Ectodermal cell (in vitro differentiated cells): ENCODE data around the gene NCAPD3.

Experiments
- H3K27ac ChIP-seq: 2 replicates; pipeline ENCODE4 v1.7.0; 2013; ENCODE audit warnings: mild to moderate bottlenecking, low read depth, low read length; ENCODE audit not compliant: insufficient read depth, poor library complexity, severe bottlenecking
- H3K27me3 ChIP-seq: 2 replicates; pipeline ENCODE4 v1.7.0; 2013; ENCODE audit warnings: mild to moderate bottlenecking, low read length; ENCODE audit not compliant: insufficient read depth, control insufficient read depth, poor library complexity, severe bottlenecking
- H3K36me3 ChIP-seq: one replicate; pipeline ENCODE4 v1.7.0; 2013; ENCODE audit warnings: low read length; ENCODE audit not compliant: control insufficient read depth, insufficient read depth
- H3K4me1 ChIP-seq: one replicate; pipeline ENCODE4 v1.7.0; 2013; ENCODE audit warnings: low read length; ENCODE audit not compliant: control insufficient read depth, insufficient read depth
- H3K4me3 ChIP-seq: 2 replicates; pipeline ENCODE4 v1.7.0; 2013; ENCODE audit warnings: low read depth, low read length, control low read depth; ENCODE audit not compliant: insufficient read depth
- H3K9me3 ChIP-seq: 2 replicates; pipeline ENCODE4 v1.7.0; 2013; ENCODE audit warnings: mild to moderate bottlenecking, low read length, moderate library complexity; ENCODE audit not compliant: control insufficient read depth
- WGBS, 2 experiments: methylation state at CpG; one replicate each; pipeline ENCODE4 v1.1.7; 2013; ENCODE audit warnings: missing lambda C conversion rate in 2 of 2; 5-methylcytosine and 5-hydroxymethylcytosine counted together

NCAPD3 gene

DNA sequence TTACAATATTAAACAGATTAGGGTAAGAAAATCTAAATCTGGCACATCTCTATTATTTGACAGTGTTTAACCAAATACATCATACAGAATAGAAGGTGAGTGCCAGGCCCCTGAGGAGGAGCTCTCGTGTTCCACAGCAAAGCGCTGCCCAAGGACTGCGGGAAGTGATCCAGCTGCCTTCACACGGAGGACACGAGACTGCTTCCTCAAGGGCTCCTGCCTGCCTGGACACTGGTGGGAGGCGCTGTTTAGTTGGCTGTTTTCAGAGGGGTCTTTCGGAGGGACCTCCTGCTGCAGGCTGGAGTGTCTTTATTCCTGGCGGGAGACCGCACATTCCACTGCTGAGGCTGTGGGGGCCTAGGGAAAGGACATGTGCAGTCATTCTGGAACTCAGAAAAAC is 71.1 kb downstream of the NCAPD3 start:
- H3K4me3 ChIP-seq: no peak overlapping the region
- H3K27ac ChIP-seq: no peak overlapping the region
- 93 to 97% methylated on average over 9 of the region's 9 CpGs for WGBS, 2 experiments
- H3K27me3 ChIP-seq: no peaks in the 10 kb centered on the region
- peaks cover 54% of the 10 kb centered on the region for H3K36me3 ChIP-seq
- no peaks in the 10 kb centered on the region for H3K4me1 ChIP-seq
- H3K9me3 ChIP-seq: no peaks in the 10 kb centered on the region

DNA sequence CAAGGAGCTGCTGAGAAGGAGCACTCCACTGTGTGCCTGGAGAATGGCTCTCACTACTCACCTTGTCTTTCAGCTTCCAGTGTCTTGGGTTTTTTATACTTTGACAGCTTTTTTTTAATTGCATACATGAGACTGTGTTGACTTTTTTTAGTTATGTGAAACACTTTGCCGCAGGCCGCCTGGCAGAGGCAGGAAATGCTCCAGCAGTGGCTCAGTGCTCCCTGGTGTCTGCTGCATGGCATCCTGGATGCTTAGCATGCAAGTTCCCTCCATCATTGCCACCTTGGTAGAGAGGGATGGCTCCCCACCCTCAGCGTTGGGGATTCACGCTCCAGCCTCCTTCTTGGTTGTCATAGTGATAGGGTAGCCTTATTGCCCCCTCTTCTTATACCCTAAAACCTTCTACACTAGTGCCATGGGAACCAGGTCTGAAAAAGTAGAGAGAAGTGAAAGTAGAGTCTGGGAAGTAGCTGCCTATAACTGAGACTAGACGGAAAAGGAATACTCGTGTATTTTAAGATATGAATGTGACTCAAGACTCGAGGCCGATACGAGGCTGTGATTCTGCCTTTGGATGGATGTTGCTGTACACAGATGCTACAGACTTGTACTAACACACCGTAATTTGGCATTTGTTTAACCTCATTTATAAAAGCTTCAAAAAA is 72.6 kb downstream of the NCAPD3 start:
- Histone ChIP-seq H3K27ac (no peak overlapping the region), H3K9me3 (no peaks in the 10 kb centered on the region), H3K4me1 (no peaks in the 10 kb centered on the region), H3K36me3 (peaks cover 47% of the 10 kb centered on the region), H3K4me3 (no peak overlapping the region), H3K27me3 (no peaks in the 10 kb centered on the region)
- WGBS, 2 experiments: 96 to 97% methylated on average over 9 to 10 of the region's 10 CpGs

DNA sequence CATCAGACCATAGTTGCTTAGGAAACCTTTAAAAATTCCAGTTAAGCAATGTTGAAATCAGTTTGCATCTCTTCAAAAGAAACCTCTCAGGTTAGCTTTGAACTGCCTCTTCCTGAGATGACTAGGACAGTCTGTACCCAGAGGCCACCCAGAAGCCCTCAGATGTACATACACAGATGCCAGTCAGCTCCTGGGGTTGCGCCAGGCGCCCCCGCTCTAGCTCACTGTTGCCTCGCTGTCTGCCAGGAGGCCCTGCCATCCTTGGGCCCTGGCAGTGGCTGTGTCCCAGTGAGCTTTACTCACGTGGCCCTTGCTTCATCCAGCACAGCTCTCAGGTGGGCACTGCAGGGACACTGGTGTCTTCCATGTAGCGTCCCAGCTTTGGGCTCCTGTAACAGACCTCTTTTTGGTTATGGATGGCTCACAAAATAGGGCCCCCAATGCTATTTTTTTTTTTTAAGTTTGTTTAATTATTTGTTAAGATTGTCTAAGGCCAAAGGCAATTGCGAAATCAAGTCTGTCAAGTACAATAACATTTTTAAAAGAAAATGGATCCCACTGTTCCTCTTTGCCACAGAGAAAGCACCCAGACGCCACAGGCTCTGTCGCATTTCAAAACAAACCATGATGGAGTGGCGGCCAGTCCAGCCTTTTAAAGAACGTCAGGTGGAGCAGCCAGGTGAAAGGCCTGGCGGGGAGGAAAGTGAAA is 73.4 kb downstream of the NCAPD3 start:
- WGBS, 2 experiments: 96% methylated on average over 12 of the region's 12 CpGs
- Histone ChIP-seq H3K27me3 (no peaks in the 10 kb centered on the region), H3K9me3 (no peaks in the 10 kb centered on the region), H3K4me1 (no peaks in the 10 kb centered on the region), H3K36me3 (peaks cover 48% of the 10 kb centered on the region), H3K4me3 (no peak overlapping the region), H3K27ac (no peak overlapping the region)

DNA sequence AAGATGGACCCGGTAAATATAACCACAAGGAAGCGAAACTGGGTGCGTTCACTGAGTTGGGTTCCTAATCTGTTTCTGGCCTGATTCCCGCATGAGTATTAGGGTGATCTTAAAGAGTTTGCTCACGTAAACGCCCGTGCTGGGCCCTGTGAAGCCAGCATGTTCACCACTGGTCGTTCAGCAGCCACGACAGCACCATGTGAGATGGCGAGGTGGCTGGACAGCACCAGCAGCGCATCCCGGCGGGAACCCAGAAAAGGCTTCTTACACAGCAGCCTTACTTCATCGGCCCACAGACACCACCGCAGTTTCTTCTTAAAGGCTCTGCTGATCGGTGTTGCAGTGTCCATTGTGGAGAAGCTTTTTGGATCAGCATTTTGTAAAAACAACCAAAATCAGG is 74.4 kb downstream of the NCAPD3 start:
- Histone ChIP-seq H3K4me1 (no peaks in the 10 kb centered on the region), H3K27me3 (no peaks in the 10 kb centered on the region), H3K9me3 (no peaks in the 10 kb centered on the region), H3K4me3 (no peak overlapping the region), H3K27ac (no peak overlapping the region), H3K36me3 (peaks cover 57% of the 10 kb centered on the region)
- 96% methylated on average over 16 of the region's 16 CpGs for WGBS, 2 experiments

DNA sequence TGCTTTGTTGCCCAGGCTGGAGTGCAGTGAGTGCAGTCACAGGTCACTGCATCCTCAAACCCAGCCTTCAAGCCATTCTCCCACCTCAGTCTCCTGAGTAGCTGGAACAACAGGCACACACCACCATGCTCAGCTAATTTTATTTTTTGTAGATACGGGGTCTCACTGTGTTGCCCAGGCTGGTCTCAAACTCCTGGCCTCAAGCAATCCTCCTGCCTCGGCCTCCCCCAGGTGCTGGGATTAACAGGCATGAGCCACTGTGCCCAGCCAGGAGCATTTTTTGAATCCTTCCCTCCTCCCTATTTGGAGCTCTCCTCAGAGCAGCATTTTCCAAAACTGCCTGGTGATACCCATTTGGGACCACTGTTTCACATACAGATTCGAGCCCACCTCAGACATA is 77.2 kb downstream of the NCAPD3 start:
- WGBS, 2 experiments: 93 to 94% methylated on average over 3 of the region's 3 CpGs
- no peak overlapping the region for H3K27ac ChIP-seq
- H3K4me3 ChIP-seq: no peak overlapping the region
- peaks cover 72% of the 10 kb centered on the region for H3K36me3 ChIP-seq
- H3K27me3 ChIP-seq: no peaks in the 10 kb centered on the region
- H3K9me3 ChIP-seq: no peaks in the 10 kb centered on the region
- H3K4me1 ChIP-seq: no peaks in the 10 kb centered on the region

DNA sequence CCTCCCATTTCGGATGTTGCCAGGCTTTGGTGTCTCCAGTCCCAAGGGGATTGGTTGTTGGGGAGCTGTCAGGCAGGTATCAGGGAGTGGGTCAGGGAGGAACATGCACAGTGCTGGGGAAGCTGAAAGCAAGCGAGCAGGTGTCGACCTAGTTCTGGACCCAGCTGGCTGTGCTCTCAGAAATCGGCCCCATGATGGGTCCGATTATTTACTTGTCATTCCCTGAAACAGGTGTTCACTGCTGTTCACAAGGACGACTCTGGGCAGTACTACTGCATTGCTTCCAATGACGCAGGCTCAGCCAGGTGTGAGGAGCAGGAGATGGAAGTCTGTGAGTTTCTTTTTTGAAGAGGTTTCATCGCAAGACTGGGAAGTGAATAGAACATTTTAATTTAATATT is 78.1 kb downstream of the NCAPD3 start:
- WGBS, 2 experiments: 95 to 98% methylated on average over 7 to 8 of the region's 8 CpGs
- no peaks in the 10 kb centered on the region for H3K9me3 ChIP-seq
- H3K27ac ChIP-seq: no peak overlapping the region
- H3K4me1 ChIP-seq: no peaks in the 10 kb centered on the region
- no peak overlapping the region for H3K4me3 ChIP-seq
- no peaks in the 10 kb centered on the region for H3K27me3 ChIP-seq
- H3K36me3 ChIP-seq: peaks cover 71% of the 10 kb centered on the region

DNA sequence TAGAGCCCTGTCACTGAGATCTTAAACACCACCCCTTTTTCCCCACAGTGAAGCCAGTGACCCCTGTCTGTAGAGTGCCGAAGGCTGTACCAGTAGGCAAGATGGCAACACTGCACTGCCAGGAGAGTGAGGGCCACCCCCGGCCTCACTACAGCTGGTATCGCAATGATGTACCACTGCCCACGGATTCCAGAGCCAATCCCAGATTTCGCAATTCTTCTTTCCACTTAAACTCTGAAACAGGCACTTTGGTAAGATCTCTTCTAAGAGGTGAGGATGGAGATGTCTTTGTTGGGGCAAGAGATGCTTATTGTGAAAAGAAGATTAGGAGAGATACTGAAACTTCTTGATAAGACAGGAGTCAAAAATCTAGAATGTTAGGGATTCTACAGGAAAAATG is 79.0 kb downstream of the NCAPD3 start:
- WGBS, 2 experiments: 97% methylated on average over 5 of the region's 5 CpGs
- Histone ChIP-seq H3K27me3 (no peaks in the 10 kb centered on the region), H3K4me3 (no peak overlapping the region), H3K27ac (no peak overlapping the region), H3K4me1 (no peaks in the 10 kb centered on the region), H3K36me3 (peaks cover 67% of the 10 kb centered on the region), H3K9me3 (no peaks in the 10 kb centered on the region)

DNA sequence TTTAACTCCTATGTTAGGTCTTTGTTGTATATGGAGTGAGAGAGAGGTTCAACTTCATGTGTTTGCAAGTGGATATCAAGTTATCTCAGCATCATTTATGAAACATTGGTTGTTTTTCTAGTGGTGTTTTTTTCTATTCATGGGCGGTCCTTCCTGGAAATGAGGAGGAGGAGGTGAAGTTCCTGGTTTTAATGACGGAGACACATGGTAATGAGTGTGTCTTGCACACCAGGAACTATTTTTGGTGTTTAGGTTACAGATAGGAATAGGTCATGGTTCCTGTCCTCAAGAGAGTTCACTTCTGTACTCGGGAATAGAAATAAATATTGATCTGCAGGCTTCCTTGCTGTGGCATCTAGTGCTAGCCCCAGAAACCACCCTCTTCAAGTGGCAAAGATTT is 80.0 kb downstream of the NCAPD3 start:
- Histone ChIP-seq H3K27ac (no peak overlapping the region), H3K4me1 (no peaks in the 10 kb centered on the region), H3K4me3 (no peak overlapping the region), H3K36me3 (peaks cover 58% of the 10 kb centered on the region), H3K9me3 (no peaks in the 10 kb centered on the region), H3K27me3 (no peaks in the 10 kb centered on the region)
- WGBS, 2 experiments: 93 to 96% methylated on average over 3 of the region's 3 CpGs

DNA sequence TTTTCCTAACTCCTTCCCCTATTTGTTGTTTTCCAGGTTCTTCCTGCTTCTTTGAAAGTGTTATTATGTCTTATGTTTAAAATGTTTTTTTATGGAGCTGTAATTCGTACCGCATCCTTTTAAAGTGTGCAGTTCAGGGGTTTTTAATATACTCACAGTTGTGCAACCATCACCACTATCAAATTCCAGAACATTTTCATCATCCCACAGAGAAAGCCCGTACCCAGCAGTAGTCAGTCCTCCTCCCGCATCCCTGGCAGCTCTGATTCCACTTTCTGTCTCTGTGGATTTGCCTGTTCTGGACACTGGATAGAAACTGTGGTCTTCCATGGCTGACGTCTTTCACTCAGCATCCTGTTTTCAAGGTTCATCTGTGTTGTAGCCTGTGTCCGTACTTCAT is 81.2 kb downstream of the NCAPD3 start:
- H3K27me3 ChIP-seq: no peaks in the 10 kb centered on the region
- WGBS, 2 experiments: 93 to 94% methylated on average over 6 of the region's 6 CpGs
- H3K4me1 ChIP-seq: no peaks in the 10 kb centered on the region
- H3K27ac ChIP-seq: no peak overlapping the region
- no peak overlapping the region for H3K4me3 ChIP-seq
- peaks cover 54% of the 10 kb centered on the region for H3K36me3 ChIP-seq
- H3K9me3 ChIP-seq: no peaks in the 10 kb centered on the region

DNA sequence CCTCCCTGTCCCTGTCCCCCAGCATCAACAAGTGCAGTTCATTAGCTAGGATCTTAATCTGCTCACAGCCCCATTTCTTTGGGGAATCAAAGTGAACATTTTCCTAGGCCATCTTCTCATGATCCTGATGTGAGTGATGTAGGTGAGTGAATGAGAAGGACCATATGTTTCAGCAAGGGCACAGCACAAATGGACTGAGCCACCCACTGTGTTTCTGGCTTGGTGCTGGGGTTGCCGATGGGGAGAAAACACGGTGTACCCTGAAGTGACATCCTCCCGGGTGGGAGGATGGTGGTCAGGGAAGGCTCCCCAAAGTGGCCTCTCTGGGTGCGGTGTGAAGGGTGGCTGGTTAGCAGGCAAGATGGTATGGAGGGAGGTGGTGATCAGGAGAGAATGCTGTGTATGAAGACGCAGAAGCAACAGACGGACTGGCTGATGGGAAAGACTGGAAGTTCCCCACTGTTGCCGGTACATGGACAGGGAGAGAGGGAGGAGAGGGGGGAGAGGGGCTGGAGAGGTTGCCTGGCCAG is 82.7 kb downstream of the NCAPD3 start:
- Histone ChIP-seq H3K27ac (no peak overlapping the region), H3K27me3 (no peaks in the 10 kb centered on the region), H3K4me1 (no peaks in the 10 kb centered on the region), H3K36me3 (peaks cover 44% of the 10 kb centered on the region), H3K4me3 (no peak overlapping the region), H3K9me3 (no peaks in the 10 kb centered on the region)
- WGBS, 2 experiments: 97 to 98% methylated on average over 7 of the region's 7 CpGs
